Fibroblast of villous mesenchyme (primary cell): ENCODE measurements around the gene DOLPP1. TPM values are rescaled to one million over a fixed set of nuclear protein-coding genes. Genes with fewer than 3 reads are reported as not detected.

ENCODE experiments used
- DNase-seq: peaks from one replicate; pipeline ENCODE4 v3.0.0-alpha.2; 2010; ENCODE audit warnings: low read depth
- H3K4me3 ChIP-seq: 2 replicates; pipeline ENCODE4 v1.5.1; 2011; ENCODE audit warnings: low read depth, mild to moderate bottlenecking, low read length
- total RNA-seq: library from RNA; depleted of rRNA; stranded (reverse); fragments of >200 nt; gene quantifications from 2 replicates; pipeline ENCODE4 v1.2.3, GENCODE V29; 2012
- TF ChIP-seq, protein P1 (sequence below): IDR thresholded peaks from 2 replicates; pipeline ENCODE4 v1.5.1; 2012; ENCODE audit warnings: low read depth, mild to moderate bottlenecking, low read length; ENCODE audit not compliant: insufficient read depth

DOLPP1 gene
- total RNA-seq, 1 donor = 14.2 TPM

DNA sequence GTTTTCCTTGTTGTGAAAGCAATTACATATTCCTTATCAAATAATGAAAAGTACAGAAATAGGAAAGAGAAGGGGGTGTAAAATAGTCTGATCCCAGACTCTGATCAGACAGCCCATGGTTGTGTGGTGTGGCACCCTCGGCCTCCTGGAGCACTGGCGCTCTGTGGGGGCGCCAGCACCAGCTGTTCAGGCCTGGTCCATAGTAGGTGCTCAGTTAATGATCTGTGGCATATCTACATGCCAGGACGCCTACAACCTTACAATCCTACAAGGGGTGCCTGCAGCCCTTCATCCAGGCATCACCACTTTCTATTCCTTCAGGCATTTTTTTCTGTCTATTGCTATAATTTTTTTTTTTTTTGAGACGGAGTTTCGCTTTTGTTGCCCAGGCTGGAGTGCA is 27.9 kb upstream of the DOLPP1 start:
- no peak overlapping the region for H3K4me3 ChIP-seq
- no peak for DNase-seq
- TF ChIP-seq, protein P1, sequence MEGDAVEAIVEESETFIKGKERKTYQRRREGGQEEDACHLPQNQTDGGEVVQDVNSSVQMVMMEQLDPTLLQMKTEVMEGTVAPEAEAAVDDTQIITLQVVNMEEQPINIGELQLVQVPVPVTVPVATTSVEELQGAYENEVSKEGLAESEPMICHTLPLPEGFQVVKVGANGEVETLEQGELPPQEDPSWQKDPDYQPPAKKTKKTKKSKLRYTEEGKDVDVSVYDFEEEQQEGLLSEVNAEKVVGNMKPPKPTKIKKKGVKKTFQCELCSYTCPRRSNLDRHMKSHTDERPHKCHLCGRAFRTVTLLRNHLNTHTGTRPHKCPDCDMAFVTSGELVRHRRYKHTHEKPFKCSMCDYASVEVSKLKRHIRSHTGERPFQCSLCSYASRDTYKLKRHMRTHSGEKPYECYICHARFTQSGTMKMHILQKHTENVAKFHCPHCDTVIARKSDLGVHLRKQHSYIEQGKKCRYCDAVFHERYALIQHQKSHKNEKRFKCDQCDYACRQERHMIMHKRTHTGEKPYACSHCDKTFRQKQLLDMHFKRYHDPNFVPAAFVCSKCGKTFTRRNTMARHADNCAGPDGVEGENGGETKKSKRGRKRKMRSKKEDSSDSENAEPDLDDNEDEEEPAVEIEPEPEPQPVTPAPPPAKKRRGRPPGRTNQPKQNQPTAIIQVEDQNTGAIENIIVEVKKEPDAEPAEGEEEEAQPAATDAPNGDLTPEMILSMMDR = no peak

- no peak for DNase-seq
- TF ChIP-seq, protein P1 = no peak
- H3K4me3 ChIP-seq = no peak overlapping the region
Measured at GRCh38 chr9:129054163-129054851, 26.6 kb upstream of the DOLPP1 start.

GRCh38 chr9:129058965-129059795 is 21.7 kb upstream of the DOLPP1 start:
- DNase-seq = no peak
- H3K4me3 ChIP-seq = no peak overlapping the region
- TF ChIP-seq, protein P1 = no peak

- DNase-seq = no peak
- TF ChIP-seq, protein P1 = no peak
- H3K4me3 ChIP-seq = no peak overlapping the region
Measured at GRCh38 chr9:129059796-129060785, 20.8 kb upstream of the DOLPP1 start.

DNA sequence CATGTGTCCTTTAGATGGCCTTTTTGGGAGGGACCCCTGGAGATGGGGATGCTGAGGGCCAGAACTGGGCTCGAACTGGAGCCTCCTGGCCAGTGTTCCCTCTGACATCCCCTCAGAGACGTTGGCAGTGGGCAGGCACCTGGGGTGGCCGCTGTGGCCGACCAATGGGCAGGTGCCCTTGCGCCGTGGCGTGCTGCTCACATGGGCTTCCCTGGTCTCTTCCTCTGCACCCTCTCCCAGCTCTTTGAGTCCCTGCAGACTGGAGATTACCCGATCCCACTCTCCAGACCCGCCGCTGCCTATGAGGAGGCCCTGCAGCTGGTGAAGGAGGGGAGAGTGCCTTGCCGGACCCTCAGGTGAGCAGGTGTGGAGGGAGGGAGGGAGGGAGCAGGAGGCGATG is 19.9 kb upstream of the DOLPP1 start:
- TF ChIP-seq, protein P1 = no peak
- no peak overlapping the region for H3K4me3 ChIP-seq
- no peak for DNase-seq

DNA sequence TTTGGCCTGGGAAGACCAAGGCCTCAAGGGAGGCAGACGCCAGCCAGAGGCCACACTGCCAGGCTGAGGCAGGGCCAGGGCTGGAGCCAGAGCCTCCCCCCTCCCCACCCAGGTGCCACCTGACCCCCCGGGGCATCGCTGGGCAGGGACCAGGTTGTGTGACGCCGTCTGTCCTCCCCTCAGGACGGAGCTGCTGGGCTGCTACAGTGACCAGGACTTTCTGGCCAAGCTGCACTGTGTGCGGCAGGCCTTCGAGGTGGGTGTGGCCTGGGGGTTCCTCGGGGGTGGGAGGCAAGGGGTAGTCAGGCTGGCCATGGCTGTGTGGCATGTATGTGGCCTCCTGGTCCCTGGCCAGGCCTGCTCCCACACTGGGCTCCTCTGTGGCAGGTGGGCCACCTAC is 17.9 kb upstream of the DOLPP1 start:
- TF ChIP-seq, protein P1 = no peak
- no peak for DNase-seq
- H3K4me3 ChIP-seq = no peak overlapping the region
